HuH-7 (cell line): ENCODE results near the gene STK40.

Experiments
- DNase-seq: peaks from one replicate; pipeline ENCODE4 v3.0.0; 2011; ENCODE audit warnings: low spot score

The STK40 gene, protein sequence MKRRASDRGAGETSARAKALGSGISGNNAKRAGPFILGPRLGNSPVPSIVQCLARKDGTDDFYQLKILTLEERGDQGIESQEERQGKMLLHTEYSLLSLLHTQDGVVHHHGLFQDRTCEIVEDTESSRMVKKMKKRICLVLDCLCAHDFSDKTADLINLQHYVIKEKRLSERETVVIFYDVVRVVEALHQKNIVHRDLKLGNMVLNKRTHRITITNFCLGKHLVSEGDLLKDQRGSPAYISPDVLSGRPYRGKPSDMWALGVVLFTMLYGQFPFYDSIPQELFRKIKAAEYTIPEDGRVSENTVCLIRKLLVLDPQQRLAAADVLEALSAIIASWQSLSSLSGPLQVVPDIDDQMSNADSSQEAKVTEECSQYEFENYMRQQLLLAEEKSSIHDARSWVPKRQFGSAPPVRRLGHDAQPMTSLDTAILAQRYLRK

DNA sequence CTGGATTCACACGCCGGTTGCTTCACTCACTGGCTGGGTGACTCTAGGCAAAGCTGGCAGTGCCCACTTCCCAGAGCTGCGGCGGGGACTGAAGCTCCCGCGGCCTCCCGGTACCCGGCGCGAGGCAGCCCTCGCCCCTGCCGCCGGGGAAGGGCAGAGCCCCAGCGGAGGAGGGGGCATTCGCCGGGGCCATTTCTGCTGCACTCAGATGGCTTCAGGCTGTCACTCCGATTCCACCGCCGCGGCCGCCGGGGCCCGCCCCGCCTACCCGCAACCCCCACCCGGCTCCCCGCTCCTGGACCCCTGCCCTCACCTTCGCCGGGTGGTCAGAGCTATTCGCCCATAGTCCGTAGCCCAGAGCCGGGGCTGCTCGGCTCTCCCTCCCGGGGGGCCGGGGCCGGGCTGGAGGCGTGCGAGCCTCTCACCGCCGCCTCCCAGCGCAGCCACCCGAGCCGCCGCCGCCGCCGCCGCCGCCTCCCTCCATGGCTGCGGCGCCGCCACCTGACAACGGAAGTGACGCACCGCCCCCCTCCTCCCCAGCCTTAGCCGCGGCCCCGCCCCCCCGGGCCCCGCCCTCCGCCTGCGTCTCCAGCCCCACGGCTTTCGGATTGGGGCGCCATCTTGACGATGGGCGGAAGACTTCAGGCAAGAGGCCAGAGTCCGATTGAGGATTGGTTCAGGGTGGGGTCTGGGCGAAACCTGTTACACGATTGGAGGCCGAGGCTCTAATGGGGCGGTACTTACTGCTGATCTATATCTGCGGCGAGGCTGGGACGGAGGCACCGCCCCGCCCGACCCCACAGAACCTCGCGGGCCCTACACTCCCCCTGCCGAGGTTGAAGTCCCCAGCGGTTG is at the start of gene STK40:
Gene STK40 (minus strand): TSS at position 515 of the 855 bp plus-strand sequence. CDS start 24,592 bp downstream, outside the sequence.
- peak; percentile 91 for DNase-seq

- no peak for DNase-seq
Measured at GRCh38 chr1:36433102-36433501, 47.4 kb upstream of the STK40 start.

- no peak for DNase-seq
Measured at GRCh38 chr1:36432616-36433015, 46.9 kb upstream of the STK40 start.

- DNase-seq: no peak
Measured at GRCh38 chr1:36425791-36426190, 40.1 kb upstream of the STK40 start.

DNA sequence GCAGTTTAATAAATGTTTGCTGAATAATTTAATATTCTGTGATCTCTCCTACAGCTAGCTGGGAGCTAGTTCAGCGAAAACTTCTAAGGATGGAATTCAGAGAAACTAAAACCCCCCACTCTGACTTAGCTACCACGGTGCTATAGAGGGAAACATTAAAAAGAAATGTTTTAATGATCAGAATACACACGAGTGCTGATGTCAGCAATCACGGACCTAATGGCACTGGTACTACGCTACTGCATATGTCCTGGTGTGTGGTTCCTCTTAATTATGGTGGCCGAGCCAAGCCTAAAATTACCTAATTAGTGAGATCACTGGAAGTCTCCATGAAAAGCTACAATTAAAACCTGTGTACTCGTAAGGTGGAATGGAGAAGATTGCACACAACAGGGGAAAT is 35.9 kb upstream of the STK40 start:
- no peak for DNase-seq

DNA sequence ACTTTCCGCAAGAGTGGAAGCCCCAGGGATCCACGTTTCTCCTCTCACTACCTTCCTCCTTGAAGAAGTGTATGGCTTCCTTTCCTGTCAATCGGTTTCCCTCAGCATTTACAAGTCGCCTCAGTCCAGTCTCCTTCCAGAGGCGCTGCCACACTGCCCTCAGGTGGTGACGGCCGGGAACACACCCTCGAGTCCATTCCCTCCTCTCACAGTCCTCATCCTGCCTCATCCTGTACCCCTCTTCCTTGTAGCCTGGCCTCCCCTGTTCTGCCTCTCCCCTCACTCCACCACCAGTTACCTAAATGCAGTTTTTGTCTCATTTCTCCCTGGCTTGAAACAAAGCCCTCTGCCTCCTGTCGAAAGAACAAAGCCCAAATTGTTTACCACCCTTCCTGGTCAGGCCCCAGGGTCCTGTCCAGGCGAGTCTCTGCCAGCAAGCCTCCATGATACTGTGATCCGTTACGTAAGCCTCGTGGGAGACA is 35.2 kb upstream of the STK40 start:
- DNase-seq: peak; percentile 64

DNA sequence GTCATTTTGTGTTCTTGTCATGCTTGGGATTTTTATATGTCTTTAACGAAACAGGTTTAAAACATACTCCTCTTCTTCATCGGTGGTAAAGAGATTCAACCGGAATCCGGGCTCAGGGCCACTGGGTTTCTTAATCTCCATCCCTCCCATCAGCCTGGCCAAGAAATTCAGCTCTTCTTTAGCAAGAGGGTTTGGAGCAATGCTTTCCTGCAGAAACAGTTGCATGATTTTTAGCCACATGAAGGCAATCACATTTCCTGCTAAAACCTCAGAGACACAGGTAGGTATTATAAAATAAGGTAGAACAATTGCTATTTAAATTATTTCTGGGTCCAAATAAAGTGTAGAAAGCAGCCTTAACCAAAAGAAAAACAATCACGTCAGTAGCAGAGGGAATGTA is 34.7 kb upstream of the STK40 start:
- no peak for DNase-seq

- DNase-seq: no peak
Measured at GRCh38 chr1:36419569-36419968, 33.8 kb upstream of the STK40 start.

GRCh38 chr1:36419140-36419539 is 33.4 kb upstream of the STK40 start:
- no peak for DNase-seq

DNA sequence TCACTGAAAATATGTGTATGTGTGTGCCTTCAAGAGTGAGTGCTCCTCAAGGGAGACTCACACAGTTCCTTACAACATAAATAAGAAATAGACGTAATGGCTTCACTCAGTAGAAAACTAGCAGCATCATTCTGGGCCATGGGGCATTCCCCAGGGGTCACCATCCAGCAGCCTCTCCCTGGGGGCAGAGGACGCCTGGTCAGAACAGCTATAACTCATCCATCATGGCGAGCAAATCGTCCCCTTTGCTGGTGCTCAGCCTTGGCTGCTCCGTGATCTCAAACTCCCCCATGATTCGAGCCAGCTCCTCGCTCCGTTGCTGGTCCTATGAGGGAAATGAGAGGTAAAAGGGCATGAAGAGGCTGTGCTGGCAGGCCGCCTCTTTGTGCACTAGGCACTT is 32.2 kb upstream of the STK40 start:
- no peak for DNase-seq

DNA sequence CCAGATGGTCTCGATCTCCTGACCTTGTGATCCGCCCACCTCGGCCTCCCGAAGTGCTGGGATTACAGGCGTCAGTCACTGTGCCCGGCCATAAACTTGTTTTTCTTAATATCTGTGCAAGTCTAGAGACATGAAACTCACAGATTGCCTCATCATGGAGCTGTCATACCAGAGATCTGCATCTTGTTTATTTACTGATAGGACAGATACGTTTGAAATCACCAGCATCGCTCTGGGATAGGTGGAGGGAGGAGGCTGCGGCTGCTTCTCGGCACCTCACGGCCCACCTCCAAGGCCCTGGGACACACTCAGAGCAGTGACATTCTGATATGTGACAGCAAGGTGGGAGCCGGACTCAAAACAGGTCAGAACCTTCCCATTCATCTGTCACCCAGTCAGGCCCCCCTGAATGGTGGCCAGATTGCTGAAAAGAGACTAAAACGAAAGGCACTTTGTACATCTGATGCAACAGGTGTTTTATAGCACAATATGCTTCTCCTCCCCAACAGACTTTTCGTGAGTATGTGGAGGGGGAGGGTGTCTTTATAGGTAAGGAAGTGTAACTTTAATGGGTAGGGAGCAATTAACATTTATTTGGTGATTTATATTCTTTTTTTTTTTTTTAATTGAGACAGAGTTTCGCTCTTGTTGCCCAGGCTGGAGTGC is 30.1 kb upstream of the STK40 start:
- DNase-seq: no peak

- DNase-seq: no peak
Measured at GRCh38 chr1:36414384-36414783, 28.7 kb upstream of the STK40 start.

- no peak for DNase-seq
Measured at GRCh38 chr1:36411674-36412648, 26.2 kb upstream of the STK40 start.

- DNase-seq: no peak
Measured at GRCh38 chr1:36408479-36408878, 22.8 kb upstream of the STK40 start.

GRCh38 chr1:36406440-36406839 is 20.7 kb upstream of the STK40 start:
- DNase-seq: no peak

GRCh38 chr1:36402504-36402890 is 16.8 kb upstream of the STK40 start:
- DNase-seq: no peak

- no peak for DNase-seq
Measured at GRCh38 chr1:36401602-36402503, 16.1 kb upstream of the STK40 start.

DNA sequence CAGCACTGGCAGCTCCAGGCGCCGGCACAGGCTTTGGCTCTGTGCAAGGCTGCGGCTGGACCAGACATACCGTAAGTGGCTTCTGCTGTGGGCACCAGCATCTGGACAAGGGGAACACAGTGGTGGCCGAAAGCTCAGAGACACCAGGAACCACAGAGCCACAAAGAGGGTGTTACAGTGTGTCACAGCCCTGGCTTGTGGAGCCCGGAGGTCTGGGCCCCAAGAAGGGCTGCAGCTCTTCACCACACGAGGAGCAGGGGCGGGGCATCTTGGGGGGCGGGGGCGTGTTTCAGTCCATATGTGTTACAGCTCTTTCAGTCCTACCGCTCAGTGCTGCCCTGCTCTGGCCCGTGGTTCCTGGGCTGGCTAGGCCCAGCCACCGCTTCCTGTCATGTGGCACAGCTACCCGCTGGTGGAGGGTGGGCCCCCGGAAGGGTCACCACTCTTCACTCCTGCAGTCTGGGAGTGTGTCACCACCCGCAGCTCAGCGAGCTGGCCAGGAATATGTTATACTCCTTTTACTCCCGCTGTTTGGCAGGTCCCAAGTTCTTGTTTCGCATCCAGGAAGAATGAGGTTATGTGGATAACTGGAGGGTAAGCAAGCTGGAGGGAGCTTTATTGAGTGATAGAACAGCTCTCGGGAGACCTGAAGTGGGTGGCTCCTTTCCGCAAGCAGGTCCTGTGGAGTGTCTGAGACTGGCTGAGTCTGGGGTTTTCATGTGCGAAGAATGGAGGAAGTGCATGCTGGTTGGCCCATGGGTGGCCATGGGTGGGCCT is 15.3 kb upstream of the STK40 start:
- DNase-seq: no peak

GRCh38 chr1:36400514-36400824 is 14.7 kb upstream of the STK40 start:
- no peak for DNase-seq
